LHCN-M2 (cell line): ENCODE data around the gene IL11. TPM values are rescaled to one million over a fixed set of nuclear protein-coding genes. Genes with fewer than 3 reads are reported as not detected.

Experiments used
- DNase-seq: peaks from one replicate; pipeline ENCODE4 v3.0.0-alpha.2; 2012; ENCODE audit warnings: low read depth
- total RNA-seq: library from RNA; depleted of rRNA; stranded (reverse); fragments of >200 nt; gene quantifications from 2 replicates; pipeline ENCODE4 v1.2.3, GENCODE V29; 2014

IL11 gene
- total RNA-seq, 1 experiment from 2014 or later: 1.7 TPM

- no peak for DNase-seq
Observed at GRCh38 chr19:55391191-55391670, 21.0 kb upstream of the IL11 start.

GRCh38 chr19:55390461-55390880, 20.2 kb upstream of the IL11 start:
- no peak for DNase-seq

DNA sequence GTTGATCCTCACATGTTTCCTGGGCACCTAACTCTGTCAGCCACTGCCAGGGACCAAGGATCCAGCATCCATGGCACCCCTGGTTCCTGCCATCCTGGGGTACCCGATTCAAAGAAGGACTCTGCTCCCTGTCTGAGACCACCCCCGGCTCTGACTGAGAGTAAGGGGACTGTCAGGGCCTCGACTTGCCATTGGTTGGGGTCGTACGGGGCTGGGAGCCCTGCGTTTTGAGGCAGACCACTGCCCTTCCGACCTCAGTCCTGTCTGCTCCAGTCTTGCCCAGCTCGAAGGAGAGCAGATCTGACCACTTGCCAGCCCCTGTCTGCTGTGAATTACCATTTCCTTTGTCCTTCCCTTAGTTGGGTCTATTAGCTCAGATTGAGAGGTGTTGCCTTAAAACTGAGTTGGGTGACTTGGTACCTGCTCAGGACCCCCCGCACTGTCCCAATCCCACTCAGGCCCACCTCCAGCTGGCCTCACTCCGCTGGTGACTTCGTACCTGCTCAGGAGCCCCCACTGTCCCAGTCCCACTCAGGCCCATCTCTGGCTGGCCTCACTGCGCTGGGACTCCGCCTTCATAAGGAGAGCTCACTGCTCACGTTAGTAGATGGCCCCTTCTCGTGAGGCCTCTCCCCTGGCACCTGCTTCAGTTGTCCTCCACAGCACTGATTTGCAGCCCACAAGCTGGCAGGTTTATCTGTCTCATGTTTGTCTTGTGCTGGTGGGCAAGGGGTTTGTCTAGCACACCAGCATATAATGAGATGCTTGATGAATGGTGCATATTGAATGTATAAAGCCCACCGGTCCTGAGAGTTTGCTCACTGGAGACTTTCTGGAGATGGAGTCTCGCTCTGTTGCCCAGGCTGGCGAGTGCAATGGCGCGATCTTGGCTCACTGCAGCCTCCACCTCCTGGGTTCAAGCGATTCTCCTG, 19.4 kb upstream of the IL11 start:
- no peak for DNase-seq

DNA sequence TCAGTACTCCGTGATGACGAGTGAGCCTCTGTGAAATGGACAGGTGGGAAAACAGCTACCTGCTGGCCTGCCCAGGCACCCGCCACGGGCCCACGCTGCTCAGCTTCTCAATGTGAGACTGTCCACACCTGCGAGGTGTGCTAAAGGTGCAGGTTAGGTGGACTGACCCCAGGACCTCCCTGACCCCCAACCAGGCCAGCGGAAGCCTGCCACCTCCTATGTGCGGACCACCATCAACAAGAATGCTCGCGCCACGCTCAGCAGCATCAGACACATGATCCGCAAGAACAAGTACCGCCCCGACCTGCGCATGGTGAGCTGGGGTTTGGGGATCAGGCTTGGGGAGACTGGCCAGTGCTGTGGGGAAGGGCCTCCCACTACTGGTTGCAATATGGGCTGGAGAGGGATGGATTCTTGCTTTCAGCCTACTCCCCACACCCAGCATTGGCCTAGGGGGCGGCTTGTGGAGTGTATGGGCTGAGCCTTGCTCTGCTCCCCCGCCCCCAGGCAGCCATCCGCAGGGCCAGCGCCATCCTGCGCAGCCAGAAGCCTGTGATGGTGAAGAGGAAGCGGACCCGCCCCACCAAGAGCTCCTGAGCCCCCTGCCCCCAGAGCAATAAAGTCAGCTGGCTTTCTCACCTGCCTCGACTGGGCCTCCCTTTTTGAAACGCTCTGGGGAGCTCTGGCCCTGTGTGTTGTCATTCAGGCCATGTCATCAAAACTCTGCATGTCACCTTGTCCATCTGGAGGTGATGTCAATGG, 17.7 kb upstream of the IL11 start:
- DNase-seq: no peak

DNA sequence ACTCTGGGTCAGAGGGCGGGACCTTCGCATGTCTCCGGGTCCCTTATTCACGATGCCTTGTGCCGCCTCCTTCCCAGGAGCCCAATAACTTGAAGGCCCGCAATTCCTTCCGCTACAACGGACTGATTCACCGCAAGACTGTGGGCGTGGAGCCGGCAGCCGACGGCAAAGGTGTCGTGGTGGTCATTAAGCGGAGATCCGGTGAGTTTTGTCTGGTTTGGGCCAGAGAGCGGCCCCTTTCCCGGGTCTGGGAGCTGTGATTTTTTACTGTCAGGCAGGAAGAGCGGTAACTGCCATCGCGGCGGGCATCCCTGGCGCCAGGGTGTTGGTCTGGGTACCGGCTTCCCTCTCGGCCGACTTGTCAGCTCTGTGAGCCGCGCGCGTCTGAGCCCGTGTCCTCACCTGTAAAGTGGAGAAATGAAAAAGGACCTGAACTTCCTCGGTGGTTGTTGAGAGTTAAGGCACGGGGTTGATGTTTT, 16.3 kb upstream of the IL11 start:
- no peak for DNase-seq

DNA sequence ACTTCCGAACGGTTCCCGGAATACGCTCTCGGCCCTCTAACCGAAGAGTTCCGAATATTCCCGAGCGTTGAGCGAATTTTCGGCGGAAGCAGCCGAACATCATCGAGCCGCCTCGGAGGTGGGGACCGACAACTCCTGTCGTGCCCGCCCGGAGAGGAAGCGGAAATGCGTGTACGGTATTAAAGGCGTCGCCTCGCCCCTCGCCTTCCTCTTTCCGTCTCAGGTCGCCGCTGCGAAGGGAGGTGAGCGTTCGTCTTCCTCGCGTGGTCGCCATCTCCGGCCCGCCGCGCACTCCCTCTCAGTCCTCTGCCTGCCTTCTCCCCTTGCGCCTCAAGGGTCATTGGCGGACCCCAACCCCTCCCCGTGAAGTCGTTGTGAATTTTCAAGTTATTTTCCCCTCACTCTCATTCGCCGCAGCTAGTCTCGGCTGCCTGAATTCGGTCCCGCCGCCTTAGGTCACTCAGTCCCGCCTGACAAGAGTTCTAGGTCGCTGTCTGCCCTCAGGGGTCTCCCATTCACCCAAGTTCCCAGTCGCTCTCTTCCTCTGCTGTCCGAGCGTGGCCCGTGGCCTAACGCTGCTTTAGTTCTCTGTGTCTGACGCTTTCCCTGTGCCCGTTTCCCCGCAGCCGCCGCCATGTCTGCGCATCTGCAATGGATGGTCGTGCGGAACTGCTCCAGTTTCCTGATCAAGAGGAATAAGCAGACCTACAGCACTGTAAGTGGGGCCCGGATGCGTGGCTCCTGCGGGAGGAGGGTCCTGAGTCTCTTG, 15.6 kb upstream of the IL11 start, which contains the start of gene RPL28:
Gene RPL28, plus strand, starts transcription at position 209 of the 769 bp plus-strand sequence. Its CDS starts 426 bp downstream, at position 635.
- peak; percentile 97 for DNase-seq

DNA sequence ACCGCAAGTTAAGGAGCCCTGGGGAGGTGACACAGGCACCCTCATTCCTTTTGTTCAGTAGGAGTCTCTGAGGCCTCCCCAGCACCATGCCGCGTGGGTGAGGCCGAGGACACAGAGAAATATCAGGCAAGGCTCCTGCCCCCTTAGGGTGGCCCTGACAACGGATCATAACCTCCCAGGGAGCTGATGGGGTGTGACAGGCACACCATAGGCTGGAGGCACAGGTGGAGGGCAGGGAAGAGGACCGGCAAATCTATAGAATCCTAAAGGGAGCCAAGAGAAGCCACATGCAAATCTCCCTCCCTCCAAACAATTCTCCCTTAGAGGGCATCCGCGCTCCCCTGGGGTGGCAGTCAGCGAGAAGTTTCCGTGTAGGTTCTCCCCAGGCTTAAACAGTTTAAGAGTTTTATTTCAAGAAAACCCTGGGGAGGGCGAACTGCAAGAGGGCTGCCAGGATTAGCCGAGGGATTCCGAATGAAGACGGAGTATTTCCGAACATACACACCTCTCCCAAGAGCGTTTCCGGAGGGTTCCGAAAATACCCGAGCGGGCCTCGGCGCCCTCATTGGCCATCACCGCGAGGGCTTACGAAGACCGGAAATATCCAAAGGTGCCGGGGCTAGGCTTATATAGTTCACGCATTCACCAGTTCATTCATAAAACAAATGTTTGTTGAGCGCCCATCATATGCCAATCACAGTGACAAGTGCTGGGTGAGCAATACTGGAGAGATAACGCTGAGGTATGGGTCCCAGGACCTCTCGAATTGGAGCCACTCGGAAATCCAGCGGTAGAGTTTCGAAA, 14.9 kb upstream of the IL11 start:
- peak; percentile 92 for DNase-seq

- DNase-seq: no peak
Observed at GRCh38 chr19:55384131-55384919, 14.1 kb upstream of the IL11 start, which contains the start of gene TMEM238. Gene TMEM238, minus strand, starts transcription at chr19:55384292. Its CDS starts 33 bp downstream, at chr19:55384259.

DNA sequence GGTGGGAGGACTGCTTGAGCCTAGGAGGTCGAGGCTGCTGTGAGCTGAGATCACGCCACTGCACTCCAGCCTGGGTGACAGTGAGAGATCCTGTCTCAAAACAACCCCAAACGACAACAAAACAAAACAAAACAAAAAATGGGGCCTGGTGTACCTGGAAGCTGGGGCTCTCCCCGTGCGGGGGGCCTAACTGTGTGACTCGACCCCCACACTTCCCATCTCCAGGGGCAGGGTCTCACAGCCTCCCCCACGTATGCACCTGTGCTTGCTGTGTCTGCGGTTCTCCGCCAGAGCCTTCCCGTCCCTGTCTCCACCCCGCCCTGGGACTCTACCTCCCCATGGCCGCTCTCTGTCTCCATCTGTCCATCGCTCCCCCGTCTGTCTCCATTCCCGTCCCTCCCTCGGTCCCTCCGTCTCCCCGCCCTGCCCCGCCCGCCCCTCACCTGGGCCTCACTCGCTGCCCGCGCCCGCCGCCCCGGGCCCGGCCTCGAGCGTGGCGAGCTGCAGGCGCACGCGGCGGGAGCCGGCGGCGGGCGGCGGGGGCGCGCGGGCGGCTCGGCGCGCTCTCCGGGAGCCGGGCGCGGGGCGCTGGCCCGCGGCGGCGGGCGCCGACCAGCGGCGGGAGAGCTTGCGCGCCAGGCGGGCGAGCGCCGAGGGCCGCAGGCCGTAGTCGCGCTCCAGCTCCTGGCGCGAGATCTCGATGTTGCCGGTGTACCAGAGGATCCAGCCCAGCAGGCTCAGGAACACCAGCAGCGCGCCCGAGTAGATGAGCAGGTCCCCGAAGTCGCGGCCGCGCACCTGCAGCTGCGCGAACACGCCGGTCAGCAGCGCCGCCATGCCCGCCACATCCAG, 13.2 kb upstream of the IL11 start:
- no peak for DNase-seq

DNA sequence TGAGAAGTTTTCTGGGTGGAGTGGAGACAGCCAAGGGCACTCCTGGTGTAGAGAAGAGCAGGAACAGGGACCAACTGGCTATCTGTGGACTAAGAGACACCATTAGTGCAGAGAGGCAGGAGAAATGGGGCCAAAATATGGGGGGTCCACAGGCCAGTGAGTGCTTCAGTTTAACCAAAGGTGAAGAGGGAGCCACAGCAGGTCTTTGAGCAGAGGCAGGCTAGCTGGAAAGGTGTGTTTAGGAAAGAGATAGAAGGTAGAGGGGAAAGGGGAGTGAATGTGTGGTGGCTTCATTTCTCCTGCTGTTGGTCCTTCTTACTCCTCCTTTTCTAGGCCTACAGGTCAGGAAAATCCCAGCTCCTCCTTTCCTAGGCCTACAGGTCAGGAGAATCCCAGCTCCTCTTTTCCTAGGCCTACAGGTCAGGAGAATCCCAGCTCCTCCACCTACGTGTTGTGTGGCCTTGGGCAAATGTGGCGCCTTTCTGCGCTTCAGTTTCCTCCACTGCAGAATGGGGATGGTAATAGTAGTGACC, 12.3 kb upstream of the IL11 start:
- DNase-seq: no peak

DNA sequence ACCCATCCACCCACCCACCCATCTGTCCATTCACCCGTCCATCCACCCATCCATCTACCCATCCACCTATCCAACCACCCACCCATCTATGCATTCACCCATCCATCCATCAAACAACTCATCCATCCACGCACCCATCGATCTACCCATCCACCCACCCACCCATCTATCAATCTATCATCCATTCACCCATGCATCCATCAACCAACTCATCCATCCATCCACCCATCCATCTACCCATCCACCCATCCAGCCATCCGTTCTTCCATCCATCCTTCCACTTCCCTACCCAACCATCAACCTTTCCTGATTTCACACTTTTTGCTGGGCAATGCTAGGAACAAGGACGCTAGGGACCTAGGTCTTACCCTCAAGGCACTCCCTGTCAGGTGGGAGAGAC, 11.8 kb upstream of the IL11 start:
- no peak for DNase-seq

- DNase-seq: peak; percentile 72
Observed at GRCh38 chr19:55379174-55379573, 8.9 kb upstream of the IL11 start.

DNA sequence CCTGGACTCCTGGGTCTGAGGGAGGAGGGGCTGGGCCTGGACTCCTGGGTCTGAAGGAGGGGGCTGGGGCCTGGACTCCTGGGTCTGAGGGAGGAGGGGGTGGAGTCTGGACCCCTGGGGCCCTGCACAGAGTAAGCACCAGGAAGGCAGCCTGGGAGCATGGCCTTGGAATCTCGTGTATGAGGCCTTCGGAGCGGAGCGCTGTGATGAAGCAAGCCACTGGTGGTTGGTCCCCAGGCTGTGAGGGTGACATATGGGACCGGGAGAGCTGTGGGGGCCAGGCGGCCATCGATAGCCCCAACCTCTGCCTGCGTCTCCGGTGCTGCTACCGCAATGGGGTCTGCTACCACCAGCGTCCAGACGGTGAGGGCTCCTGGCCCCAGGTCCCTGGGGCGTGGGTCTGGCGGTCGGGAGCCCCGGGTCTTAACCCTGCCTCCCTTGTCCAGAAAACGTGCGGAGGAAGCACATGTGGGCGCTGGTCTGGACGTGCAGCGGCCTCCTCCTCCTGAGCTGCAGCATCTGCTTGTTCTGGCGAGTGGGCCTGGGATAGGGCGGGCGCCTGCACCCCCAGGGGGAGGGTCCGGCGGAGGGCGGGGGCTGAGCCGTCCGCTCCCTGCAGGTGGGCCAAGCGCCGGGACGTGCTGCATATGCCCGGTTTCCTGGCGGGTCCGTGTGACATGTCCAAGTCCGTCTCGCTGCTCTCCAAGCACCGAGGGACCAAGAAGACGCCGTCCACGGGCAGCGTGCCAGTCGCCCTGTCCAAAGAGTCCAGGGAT, 7.3 kb upstream of the IL11 start:
- no peak for DNase-seq

GRCh38 chr19:55376241-55376933, 6.1 kb upstream of the IL11 start, which contains the start of gene TMEM190:
Gene TMEM190, plus strand, starts transcription at chr19:55376826. Its CDS starts 28 bp downstream, at chr19:55376854.
- no peak for DNase-seq

GRCh38 chr19:55373993-55374757, 3.9 kb upstream of the IL11 start:
- DNase-seq: no peak
